Measurements from ENCODE around the gene HOXA3. TPM values are rescaled to one million over a fixed set of nuclear protein-coding genes. Genes with fewer than 3 reads are reported as not detected.
A peak's percentile ranks its signal among the peaks of the same experiment; 100 is the strongest.

Gene HOXA3
- total RNA-seq, 1 experiment from 2014 or later, result 4.7 TPM

DNA sequence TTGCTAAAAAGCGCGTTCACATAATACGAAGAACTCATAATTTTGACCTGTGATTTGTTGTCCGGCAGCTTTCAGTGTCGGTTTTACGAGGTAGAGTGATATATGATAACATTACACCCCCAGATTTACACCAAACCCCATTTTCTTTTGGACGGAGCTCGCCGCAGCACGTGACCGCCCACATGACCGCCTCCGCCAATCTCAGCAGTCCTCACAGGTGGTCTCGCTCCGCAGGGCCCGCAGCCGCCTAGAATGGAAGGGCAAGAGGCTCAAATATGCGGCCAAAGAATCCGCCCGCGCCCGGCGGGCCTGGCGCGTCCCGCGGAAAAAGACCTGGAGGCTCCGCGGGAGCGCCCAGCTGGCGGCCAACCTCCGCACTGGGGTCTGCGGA, 4.1 kb upstream of the HOXA3 start, which contains the start of gene HOXA7:
Gene HOXA7, minus strand, starts transcription at position 168 of the 391 bp plus-strand sequence. Its CDS starts 130 bp downstream, at position 38.
- DNase-seq (ENCODE audit: low read depth), result peak; percentile 81

DNA sequence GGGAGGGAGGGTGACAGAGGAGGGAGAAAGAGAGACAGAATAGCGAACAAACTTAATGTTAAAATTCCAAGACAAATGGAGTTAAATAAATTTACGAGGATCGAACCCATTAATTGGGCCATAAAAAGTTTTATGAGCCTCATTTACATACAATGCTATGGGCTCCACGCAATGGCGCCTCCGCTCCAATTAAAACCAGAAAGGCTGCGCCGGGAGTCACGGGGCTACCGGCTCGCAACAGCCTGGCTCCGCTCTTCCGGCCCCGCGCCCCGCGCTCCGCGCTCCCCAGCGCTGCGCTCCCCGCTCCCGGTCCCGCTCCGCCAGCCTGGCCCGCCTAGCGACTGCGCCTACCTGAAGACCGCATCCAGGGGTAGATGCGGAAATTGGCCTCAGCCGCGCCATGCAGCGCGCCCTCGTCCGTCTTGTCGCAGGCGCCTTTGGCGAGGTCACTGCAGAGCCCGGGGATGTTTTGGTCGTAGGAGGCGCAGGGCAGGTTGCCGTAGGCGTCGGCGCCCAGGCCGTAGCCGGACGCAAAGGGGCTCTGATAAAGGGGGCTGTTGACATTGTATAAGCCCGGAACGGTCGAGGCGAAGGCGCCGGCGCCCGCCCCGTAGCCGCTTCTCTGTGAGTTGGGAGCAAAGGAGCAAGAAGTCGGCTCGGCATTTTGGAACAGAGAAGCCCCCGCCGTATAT, 3.6 kb upstream of the HOXA3 start:
- peak; percentile 58 for DNase-seq (ENCODE audit: low read depth)

DNA sequence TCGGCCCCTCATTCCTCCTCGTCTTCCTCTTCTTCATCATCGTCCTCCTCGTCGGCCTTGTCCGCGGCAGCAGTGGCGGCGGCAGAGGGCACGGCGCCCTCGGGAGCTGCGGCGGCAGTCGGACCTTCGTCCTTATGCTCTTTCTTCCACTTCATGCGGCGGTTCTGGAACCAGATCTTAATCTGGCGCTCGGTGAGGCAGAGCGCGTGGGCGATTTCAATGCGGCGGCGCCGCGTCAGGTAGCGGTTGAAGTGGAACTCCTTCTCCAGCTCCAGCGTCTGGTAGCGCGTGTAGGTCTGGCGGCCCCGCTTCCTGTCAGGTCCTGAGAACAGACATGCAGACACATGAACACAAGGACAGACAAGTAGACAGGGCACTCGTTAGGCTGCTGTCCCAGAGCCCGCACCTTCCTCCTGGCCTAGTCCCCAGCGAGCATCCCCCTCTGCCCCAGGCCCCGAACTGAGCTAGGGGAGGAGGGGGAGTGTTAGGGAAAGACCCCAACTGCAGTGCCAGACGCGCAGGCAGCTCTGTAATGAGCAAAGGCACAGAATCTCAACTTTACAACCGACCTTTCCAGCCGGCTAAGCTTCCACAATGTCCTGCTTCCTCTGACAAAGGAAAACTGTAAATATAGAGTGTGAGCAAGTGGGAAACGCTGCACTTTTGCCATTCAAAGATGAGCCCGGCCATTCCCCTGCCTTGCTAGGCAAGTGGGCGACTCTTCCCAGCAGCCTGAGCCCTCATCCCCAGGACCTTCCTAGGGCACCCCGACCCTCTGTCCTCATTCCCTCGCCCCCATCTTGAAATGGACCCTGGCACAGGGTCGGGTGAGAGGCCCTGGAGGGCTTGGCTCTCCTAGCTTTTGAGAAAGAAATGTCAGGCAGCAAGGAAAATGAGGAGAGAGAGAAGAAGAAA, 2.8 kb upstream of the HOXA3 start:
- no peak for DNase-seq (ENCODE audit: low read depth)

DNA sequence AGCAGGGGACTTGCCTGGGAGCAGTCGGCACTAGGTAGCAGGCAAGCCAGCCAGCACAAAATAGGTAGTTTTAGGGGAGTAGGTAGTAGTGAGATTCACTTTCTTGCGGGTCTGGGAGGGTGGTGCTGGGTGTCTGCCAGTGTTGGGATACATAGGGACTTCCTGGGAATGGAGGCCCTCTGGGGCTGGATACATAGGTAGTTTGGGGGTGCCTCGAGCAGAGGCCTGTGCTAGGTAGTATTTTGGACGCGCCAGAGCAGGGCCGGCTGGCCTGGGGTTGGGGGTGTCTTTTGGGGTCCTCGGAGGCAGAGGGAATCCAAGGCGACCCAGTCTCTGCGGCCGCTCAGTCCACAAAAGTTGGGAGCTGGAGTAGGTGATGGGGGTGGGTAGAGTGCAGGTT, 2.0 kb upstream of the HOXA3 start:
- DNase-seq (ENCODE audit: low read depth), result no peak

DNA sequence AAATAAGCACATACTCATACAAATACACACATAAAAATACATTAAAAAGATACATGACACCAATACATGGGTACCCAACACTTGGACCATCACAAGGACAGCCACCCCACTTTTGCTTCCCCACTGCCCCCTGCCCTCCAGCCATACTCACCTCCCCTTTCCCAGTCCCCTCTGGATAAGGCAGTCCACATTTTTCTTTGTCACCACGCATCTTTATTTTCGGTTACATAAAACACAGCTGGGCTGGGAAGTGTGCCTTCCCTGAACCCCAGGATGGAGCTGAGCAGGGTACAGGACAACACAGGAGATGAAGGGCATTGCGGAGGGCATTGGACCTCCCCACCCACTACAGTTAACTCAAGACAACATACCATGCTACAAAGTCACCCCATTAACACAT, 1.1 kb upstream of the HOXA3 start:
- no peak for DNase-seq (ENCODE audit: low read depth)

DNA sequence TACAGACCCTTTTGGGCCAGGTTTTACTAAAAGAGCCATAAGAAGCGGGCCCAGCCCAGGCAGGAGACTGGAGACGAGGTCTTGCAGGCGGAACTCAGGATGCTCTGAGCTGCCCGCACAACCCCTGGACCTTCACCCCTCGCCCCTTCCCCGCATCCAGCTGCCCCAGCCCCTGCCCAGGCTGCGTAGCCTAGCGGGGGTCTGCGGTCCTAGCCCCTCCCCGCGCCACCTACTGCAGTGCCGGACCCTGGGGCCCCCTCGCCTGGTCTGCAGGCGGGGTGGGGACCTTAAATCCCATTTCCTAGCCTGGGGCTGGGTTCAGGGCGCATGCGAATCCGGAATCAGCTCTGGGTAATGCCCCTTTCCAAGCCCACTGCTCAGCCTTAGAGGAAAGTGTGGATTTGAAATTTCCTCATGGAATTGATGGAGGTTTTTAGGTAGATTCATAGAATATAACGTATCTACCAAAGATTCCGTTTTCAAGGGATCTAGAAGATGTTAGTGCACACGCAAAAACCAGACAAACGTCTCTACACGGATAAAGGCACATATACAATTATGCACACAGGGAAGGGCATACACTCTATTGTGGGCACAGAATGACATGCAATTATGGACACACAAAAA, 546 bp upstream of the HOXA3 start:
- no peak for DNase-seq (ENCODE audit: low read depth)

DNA sequence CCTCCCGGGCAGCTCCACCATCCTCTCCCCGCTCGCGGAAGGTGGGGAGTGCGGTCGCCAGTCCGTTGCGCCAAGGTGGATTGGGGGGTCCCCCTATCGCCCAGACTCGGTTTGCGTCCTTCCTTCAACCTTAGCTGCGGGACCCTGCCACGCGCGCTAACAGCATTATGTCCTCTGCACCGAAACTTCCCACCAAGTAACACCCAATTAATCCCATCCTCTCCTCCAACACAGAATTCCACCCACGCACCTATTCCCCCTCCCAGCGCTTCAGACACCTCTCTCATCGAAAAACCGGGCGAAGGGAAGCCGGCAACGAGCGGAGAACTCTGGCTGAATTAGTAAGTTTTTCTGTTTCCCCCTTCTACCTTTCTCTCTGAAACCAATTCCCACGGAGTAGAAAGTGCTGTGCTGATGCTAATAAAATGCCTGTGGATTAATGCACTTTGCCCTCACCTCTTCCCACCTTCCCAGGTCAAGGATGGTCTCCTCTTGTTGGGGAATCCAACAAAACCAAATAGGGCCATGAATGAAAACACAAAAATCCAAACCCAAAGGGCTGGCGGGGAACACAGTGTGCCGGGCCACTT, 947 bp downstream of the HOXA3 start:
- DNase-seq (ENCODE audit: low read depth), result no peak

DNA sequence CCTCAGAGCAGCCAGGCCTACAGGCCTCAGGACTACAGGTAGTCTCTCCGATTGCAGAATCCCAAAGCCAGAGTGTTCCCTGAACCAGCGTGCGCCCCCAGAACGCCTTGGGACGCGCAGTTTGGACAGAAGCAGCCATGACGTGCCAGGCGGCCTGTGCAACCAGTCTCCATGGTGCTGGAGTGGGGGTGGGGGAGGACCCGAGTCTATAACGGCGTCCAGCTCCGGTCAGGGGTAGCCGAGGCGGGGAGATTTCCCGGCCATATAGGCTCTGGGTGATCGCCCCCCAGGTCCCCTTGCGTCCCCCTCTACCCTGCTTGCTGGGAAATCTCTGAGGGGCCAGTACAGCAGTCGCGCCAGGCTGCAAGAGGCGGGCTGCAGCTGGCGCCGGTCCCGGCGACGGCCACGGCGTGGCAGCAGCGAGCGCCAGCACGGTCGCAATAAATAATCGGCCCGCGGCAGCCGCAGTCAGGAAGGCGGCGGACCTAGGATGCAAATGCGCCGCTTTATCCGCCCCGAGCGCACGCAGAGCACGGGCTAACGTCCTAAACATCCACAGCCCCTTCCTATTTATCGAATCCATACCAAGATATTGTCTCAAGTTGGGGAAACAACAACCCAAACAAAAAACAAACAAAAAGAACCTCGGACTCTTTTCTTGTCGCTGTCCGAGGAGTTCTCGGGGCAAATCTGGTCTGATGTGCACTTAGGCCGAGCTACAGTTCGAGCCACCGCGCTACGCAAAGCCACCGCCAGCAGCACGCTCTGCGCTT, 1.6 kb downstream of the HOXA3 start:
- peak; percentile 89 for DNase-seq (ENCODE audit: low read depth)

DNA sequence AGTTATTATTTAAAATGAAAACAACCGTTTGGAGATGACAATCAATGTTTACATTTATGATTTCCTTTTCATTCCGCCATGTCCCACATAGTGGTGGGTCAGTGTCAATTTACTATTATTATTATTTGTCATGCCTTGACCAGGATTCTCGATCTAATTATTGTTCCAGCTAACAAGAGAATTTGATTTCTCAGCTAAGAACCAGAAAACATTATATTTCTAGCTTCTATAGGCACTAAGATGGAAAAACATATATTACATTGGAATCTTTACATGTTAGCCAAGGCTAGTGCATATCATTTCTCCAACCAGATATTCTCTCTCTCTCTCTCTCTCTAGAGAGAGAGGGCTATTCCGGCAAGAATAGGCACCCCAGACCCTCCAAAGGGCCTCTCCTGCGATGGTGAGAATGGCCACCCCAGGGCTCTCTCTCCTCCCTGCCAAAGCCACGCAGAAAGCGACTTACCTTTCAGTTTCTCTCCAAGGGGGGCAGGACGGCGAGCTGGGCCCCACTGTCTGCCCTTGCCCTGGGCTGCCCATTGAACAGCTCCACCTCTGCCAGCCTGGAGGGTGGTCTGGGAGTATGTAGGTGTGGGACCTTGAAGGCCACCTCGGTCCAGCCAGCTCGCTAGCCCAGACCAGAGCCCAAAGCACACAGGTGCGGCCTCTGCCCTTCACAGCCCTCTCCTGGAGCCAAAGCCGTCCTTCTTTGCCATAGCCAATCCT, 2.4 kb downstream of the HOXA3 start:
- no peak for DNase-seq (ENCODE audit: low read depth)

DNA sequence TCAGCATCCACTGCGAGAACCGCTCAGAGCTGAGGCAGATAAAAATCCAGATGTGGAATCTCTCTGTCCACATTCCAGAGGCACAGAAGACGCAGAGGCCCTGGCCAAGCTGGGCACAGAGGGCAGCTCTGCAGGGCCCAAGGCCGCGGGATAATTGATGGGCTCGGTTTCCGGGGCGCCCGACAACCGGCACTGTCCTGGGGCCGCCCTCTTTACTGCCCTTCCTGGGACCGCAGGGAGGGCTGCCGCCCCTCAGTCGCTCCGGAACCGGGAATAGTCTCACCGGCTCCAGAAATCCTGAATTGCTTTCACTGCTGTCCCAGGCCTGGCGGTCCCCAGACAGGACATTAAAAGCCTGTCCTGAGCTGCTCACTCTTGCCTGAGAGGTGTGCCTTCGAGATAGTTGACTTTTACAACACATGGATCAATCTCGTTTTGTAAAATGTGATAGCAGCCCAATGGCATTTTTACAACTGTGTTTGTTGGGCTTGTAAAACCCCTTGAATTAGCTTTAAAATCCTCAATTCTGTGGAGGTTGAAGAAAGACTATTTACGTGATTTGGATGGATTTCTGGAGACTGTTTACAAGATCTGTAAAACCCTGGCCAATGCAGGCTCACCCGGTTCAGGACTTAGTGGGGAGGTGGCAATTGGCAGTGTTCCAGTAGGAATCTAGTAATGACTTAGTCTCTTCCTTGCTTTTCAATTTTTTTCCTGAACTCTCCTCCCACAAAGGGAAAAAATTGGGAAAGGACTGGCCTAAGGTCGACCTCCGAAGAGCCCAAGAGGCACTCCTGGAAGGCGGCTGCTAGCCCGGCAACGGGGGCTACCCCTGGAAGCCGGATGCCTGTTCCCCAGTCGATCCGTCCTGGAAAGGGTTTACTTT, 3.4 kb downstream of the HOXA3 start:
- peak; percentile 53 for DNase-seq (ENCODE audit: low read depth)

DNA sequence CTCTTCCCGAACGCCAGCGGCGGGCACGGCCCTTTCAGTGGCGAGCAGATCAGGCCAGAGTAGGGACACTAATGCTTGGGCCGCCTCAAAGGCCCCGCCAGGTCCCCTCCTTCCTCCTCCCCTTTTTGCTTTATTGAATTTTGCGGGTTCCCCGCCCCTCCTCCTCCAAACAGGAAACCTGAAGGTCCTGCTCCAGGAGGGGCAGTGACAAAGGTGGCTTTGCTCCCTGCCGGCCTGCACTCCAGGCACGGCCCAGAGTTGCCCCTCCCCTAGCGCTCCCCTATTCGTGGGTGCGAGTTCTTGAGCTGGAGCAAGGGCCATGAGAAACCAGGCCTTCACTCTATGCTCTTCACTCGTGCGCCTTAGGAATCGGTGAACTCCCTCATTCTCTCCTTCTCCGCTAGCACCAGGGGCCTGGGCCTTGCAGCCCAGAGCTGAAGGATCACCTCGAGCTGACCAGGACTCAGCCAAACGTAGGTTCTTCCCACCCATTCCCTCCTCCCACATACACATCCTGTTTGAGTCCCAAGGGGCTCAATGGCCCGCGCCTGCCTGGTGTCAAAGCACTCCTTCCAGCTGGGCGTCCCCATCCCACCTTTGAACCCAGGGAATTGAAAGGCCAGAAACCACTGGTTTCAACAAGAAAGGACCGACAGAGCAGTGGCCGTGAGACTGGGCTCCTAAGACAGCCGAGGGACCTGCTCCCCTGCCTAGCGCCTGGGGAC, 4.2 kb downstream of the HOXA3 start:
- no peak for DNase-seq (ENCODE audit: low read depth)

DNA sequence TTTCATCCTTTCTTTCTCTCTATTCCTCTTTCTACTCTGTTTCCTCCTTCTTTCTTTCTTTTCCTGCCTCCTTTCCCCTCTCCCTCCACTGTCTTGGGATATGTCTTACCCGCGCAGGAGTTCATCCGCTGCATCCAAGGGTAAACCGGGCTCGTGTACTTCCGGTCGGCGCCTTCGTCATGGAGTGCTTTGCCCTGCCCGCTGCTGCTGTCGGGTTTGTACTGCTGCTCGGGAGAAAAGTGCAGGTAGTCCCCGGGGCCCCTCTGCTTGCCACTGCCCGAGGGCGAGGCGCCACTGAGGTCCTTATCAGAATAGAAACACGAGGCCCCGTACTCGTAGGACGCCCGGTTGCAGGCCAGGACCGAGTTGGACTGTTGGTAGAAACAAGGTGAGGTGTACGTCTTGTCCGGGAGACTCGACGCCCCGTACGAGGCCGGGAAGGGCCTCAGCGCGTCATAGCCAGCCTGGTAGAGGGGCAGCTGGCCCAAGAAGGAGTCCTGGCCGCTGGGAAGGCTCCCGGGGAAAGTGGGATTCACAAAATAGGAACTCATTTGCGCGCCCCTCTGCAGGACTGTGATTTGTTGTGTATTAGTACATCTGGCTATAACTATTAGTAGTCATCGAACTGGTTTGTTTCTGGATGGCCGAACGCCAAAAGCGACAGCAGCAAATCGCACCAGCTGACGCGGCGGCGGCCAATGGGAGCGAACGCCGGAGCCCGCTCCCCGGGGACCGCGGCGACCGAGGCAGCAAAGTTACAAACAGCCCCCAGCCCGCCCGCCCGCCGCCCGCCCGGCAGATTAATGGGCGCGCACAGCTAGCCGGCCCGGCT, 5.0 kb downstream of the HOXA3 start, which contains the start of gene HOXA6:
Gene HOXA6, minus strand, starts transcription at position 576 of the 832 bp plus-strand sequence. Its CDS starts 25 bp downstream, at position 551.
- no peak for DNase-seq (ENCODE audit: low read depth)

DNA sequence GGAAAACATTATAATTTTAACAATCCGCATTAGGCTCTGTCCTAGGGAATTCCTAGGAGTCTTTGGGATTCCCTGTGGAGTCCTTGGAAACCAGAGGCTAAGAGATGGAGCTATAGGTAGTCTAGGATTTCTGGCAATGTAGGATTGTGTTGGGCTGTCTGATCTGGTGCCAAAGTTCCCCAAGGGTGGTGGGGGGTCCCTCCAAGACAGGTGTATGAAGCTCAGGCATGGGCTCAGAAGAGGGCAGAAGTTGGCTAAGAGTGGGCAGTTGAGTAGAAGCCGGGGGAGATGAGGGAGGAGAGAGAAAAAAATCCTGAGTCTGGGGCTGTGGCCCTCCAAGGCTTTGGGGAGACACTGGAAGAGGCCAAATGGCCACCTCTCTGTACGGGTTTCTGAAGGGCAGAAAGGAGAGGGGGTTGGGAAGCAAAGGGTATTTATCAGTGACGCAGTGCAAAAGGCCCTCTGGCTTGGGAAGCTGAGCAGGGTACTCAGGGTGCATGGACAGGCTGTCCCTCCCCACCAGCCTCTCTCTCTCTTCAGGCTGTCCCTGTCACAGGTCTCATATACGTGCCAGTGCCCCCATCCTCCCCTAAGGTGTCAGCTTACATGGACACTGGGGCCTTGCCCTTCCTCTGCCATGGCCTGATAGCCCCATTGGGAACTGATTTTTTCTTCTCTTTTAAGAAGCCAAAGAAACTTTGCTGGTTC, 5.7 kb downstream of the HOXA3 start:
- DNase-seq (ENCODE audit: low read depth), result no peak

DNA sequence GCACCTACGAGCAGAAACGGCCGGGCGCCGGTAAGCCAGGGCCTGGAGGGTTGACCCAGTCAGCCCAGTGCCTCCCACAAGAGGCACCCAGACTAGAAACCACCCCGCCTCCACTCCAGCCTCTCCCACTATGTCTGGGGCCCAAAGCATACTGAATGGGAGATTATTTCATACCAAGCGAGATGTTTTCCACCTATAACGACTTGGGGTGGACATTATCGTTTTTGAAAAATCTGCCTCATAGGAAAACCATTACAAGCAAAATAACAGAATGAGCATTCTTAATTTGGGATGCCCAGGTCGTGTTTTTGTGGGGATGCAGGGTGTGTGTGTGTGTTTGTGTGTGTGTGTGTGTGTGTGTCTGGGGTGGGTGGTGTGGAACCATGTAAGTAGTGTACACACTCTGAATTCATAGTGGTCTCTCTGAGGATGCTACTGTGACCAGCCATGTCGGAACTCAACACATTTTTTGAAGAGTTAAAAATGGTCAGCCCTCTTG, 6.4 kb downstream of the HOXA3 start:
- no peak for DNase-seq (ENCODE audit: low read depth)

DNA sequence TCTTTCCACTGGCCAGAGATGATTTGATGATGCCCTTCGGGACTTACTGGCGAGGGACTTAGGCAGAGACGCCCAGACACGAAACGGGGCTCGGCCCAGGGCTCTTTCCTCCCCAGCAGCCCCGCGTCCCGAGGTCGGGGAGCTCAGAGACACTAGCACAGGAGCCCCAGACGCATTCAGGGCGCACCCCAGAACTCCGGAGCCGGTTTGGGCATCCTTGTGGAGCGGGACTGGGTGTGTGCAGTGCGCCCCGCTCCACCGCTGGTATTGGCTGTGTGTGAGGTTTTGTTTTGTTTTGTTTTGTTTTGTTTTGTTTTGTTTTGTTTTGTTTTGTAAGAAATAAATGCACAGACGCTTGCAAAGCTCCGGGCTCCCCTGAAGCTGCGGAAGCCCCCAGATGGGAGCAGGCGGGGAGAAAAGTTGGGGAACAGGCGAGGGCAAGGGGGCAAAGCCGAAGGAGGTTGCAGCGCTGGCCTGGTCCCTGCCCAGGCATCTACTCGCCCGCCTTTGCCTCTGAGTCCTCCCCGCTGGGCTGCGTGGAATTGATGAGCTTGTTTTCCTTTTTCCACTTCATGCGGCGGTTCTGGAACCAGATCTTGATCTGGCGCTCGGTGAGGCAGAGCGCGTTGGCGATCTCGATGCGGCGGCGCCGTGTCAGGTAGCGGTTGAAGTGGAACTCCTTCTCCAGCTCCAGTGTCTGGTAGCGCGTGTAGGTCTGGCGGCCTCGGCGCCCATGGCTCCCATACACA, 7.0 kb downstream of the HOXA3 start:
- no peak for DNase-seq (ENCODE audit: low read depth)

DNA sequence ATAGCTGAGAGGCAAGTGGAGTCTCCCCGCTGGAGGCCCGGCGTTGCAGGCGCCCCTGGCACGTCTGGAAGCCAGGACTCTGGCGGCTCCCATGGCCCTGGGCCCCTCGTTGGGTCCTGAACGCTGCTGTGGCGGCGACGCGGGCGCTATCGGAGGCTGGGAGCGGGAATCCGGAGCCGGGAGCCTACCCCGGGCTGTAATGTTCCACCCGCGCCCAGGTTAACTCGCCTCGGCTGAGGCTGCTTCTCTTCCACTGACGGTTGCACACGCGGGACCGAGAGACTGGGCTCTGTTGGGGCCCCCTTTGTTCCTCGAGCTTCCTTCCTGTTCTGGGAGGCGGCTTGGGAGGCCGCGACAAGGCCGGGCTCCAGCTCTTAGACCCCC, 7.6 kb downstream of the HOXA3 start:
- DNase-seq (ENCODE audit: low read depth), result no peak

Data from RPMI7951 (cell line).